HepG2 (cell line): Measurements from ENCODE around the gene KIF1B. TPM values are rescaled to one million over a fixed set of nuclear protein-coding genes. Genes with fewer than 3 reads are reported as not detected.

Experiments
- HIVEP1 ChIP-seq: sonication (generic); formaldehyde crosslinking; IDR thresholded peaks from 2 replicates; pipeline ENCODE4 v1.4.0; 2020; ENCODE audit warnings: mild to moderate bottlenecking, missing genetic modification reagents
- HMGA1 ChIP-seq: sonication (generic); formaldehyde crosslinking; conservative IDR thresholded peaks from 2 replicates; pipeline ENCODE4 v1.4.0; 2020; ENCODE audit warnings: missing genetic modification reagents
- HNF4A ChIP-seq: sonication (generic); formaldehyde crosslinking; IDR thresholded peaks from 2 replicates; pipeline ENCODE4 v1.4.0; 2020; ENCODE audit warnings: missing genetic modification reagents
- IKZF4 ChIP-seq: sonication (generic); formaldehyde crosslinking; IDR thresholded peaks from 2 replicates; pipeline ENCODE4 v1.5.1; 2020; ENCODE audit warnings: borderline replicate concordance, mild to moderate bottlenecking, low read depth, missing genetic modification reagents; ENCODE audit errors: not compliant biosample characterization
- KDM2A ChIP-seq: sonication (generic); formaldehyde crosslinking; IDR thresholded peaks from 2 replicates; pipeline ENCODE4 v1.4.0; 2020; ENCODE audit warnings: low read depth, missing genetic modification reagents, borderline replicate concordance
- MAFF ChIP-seq: IDR thresholded peaks from 2 replicates; pipeline ENCODE4 v1.6.1; 2011; ENCODE audit warnings: low read depth, low read length, improper control_type of control experiment
- MXD3 ChIP-seq: IDR thresholded peaks from 2 replicates; pipeline ENCODE4 v1.6.1; 2016; ENCODE audit warnings: mild to moderate bottlenecking, missing biosample characterization, missing genetic modification reagents
- NR2F6 ChIP-seq, 2 experiments: IDR thresholded peaks; 2 replicates each; pipeline ENCODE4 v1.6.1; 2016; ENCODE audit warnings: antibody characterized with exemption in 1 of 2, mild to moderate bottlenecking in 1 of 2
- POLR2AphosphoS2 ChIP-seq: IDR thresholded peaks from 2 replicates; pipeline ENCODE4 v1.6.1; 2011; ENCODE audit warnings: low read depth, low read length, improper control_type of control experiment
- RARA ChIP-seq: IDR thresholded peaks from 2 replicates; pipeline ENCODE4 v1.6.1; 2016; ENCODE audit warnings: missing genetic modification reagents, missing compliant biosample characterization
- SMARCC2 ChIP-seq: fragments of 450-650 bp; IDR thresholded peaks from 2 replicates; pipeline ENCODE4 v1.6.1; 2017; ENCODE audit warnings: antibody characterized with exemption, mild to moderate bottlenecking
- SP5 ChIP-seq: IDR thresholded peaks from 2 replicates; pipeline ENCODE4 v1.6.1; 2016; ENCODE audit warnings: low read depth, borderline replicate concordance
- ZBTB34 ChIP-seq: sonication (generic); formaldehyde crosslinking; IDR thresholded peaks from 2 replicates; pipeline ENCODE4 v1.8.0; 2022; ENCODE audit warnings: mild to moderate bottlenecking, missing genetic modification reagents
- ZFX ChIP-seq: sonication (generic); formaldehyde crosslinking; IDR thresholded peaks from 2 replicates; pipeline ENCODE4 v1.4.0; 2020; ENCODE audit warnings: mild to moderate bottlenecking, low read depth, missing genetic modification reagents, moderate library complexity
- ZMAT3 ChIP-seq: sonication (generic); formaldehyde crosslinking; conservative IDR thresholded peaks from 2 replicates; pipeline ENCODE4 v1.7.0; 2021; ENCODE audit warnings: missing genetic modification reagents
- ZNF350 ChIP-seq: sonication (generic); formaldehyde crosslinking; IDR thresholded peaks from 2 replicates; pipeline ENCODE4 v1.4.0; 2020; ENCODE audit warnings: mild to moderate bottlenecking, low read depth, missing genetic modification reagents, borderline replicate concordance
- ZNF629 ChIP-seq: sonication (generic); formaldehyde crosslinking; conservative IDR thresholded peaks from 2 replicates; pipeline ENCODE4 v1.5.0; 2020; ENCODE audit warnings: missing genetic modification reagents
- ZNF660 ChIP-seq: sonication (generic); formaldehyde crosslinking; IDR thresholded peaks from 2 replicates; pipeline ENCODE4 v1.5.1; 2020; ENCODE audit warnings: mild to moderate bottlenecking, low read depth, missing genetic modification reagents, borderline replicate concordance
- ZSCAN22 ChIP-seq: sonication (generic); formaldehyde crosslinking; IDR thresholded peaks from 2 replicates; pipeline ENCODE4 v1.4.0; 2020; ENCODE audit warnings: mild to moderate bottlenecking, missing genetic modification reagents
- polyA plus RNA-seq, 8 experiments: library from polyadenylated mRNA; depleted of rRNA in 3 of 8; stranded (reverse) in 7 of 8; unstranded in 1 of 8; fragments of >200 nt; fragmentation: Illumina TruSeq in 4 of 8; extraction: Trizol in 4 of 8; gene quantifications; 2 replicates each; pipeline versions ENCODE4 v1.2.1 to v1.2.3, GENCODE V29; 2011 to 2016; ENCODE audit warnings: low read depth in 4 of 8, missing spikeins in 1 of 8, mixed read lengths in 1 of 8; ENCODE audit not compliant: insufficient read depth in 1 of 8
- total RNA-seq, 5 experiments: library from RNA; depleted of rRNA; stranded (reverse); fragments of >200 nt; fragmentation: Illumina TruSeq; extraction: Trizol; gene quantifications; 2 replicates each; pipeline ENCODE4 v1.2.3, GENCODE V29; 2016; ENCODE audit warnings: low read depth in 1 of 5

Gene KIF1B
- total and polyA plus RNA-seq, 2 of the 13 experiments (the other 11 are each of a cell fraction or from before 2014, with no cell fraction given) = 26.7 to 32.5 TPM

- peak; percentile 14; the same call in 1 of the 2 replicates for TF ChIP-seq HNF4A (CRISPR knock-in tag)
- peak; percentile 9; the same call in 1 of the 2 replicates for TF ChIP-seq KDM2A (CRISPR knock-in tag)
- no peak for TF ChIP-seq HIVEP1 (CRISPR knock-in tag)
- TF ChIP-seq ZNF629 (CRISPR knock-in tag) = no peak
- TF ChIP-seq ZFX (CRISPR knock-in tag) = peak; percentile 38
- TF ChIP-seq NR2F6 (IDR thresholded peaks at IDR 0.05) = 0 out of 2 replicates have a peak, but pooled peaks have one; percentile 15
- no peak for TF ChIP-seq NR2F6 (CRISPR knock-in tag; IDR thresholded peaks at IDR 0.05)
- no peak for TF ChIP-seq SMARCC2
- TF ChIP-seq ZMAT3 (CRISPR knock-in tag) = no peak
- no peak for TF ChIP-seq ZNF660 (CRISPR knock-in tag)
- TF ChIP-seq MAFF = no peak
- no peak for TF ChIP-seq IKZF4 (CRISPR knock-in tag)
- TF ChIP-seq POLR2AphosphoS2 = no peak
- no peak for TF ChIP-seq ZBTB34 (CRISPR knock-in tag)
- no peak for TF ChIP-seq ZNF350 (CRISPR knock-in tag)
- TF ChIP-seq SP5 (CRISPR knock-in tag) = no peak
- TF ChIP-seq RARA (CRISPR knock-in tag) = peak; percentile 40; the same call in 1 of the 2 replicates
- TF ChIP-seq HMGA1 (CRISPR knock-in tag) = no peak
- no peak for TF ChIP-seq ZSCAN22
- TF ChIP-seq MXD3 (CRISPR knock-in tag) = no peak
These were observed 18.1 kb upstream of the KIF1B start (continued) for GRCh38 chr1:10192263-10192662.
